OCI-LY1 (cell line): ENCODE measurements around the gene CLRN3.

Experiments
- CTCF ChIP-seq: fragments of 200-600 bp; sonication (generic), shearing (Covaris generic); IDR thresholded peaks from 2 replicates; pipeline ENCODE4 v1.5.1; 2017; ENCODE audit warnings: mild to moderate bottlenecking, antibody characterized with exemption, low read length, moderate library complexity, mixed read lengths
- EZH2 ChIP-seq: fragments of 200-600 bp; sonication (generic), shearing (Covaris generic); IDR thresholded peaks from 2 replicates; pipeline ENCODE4 v1.8.0; 2017; ENCODE audit warnings: borderline replicate concordance, mixed run types, mild to moderate bottlenecking, antibody characterized with exemption, low read length, moderate library complexity, mixed read lengths

- TF ChIP-seq CTCF (no peak), EZH2 (no peak)
Observed at GRCh38 chr10:127834221-127834620, 58.5 kb downstream of the CLRN3 start.
